Tibial artery (tissue), 4 donors: ENCODE data around the gene TARP.

ENCODE experiments used
- DNase-seq, 2 donors: peaks; one replicate each; pipeline ENCODE4 v3.0.0-alpha.2; 2019
- H3K27ac ChIP-seq, 2 donors: fragments of 200-600 bp; sonication (generic) in 1 of 2; 1 replicate in 1 of 2; 2 replicates in 1 of 2; pipeline ENCODE4 v1.5.1; 2018 to 2019; ENCODE audit warnings: mild to moderate bottlenecking in 1 of 2
- H3K27me3 ChIP-seq, 2 donors: fragments of 200-600 bp; sonication (generic) in 1 of 2; one replicate each; pipeline versions ENCODE4 v1.5.1 to v1.6.0; 2016 to 2019
- H3K36me3 ChIP-seq, 3 donors: fragments of 200-600 bp; sonication (generic) in 2 of 3; one replicate each; pipeline ENCODE4 v1.5.1; 2016 to 2019; ENCODE audit warnings: mild to moderate bottlenecking in 2 of 3
- H3K4me1 ChIP-seq, 4 donors: fragments of 200-600 bp; sonication (generic) in 2 of 4; 1 replicate in 3 of 4; 2 replicates in 1 of 4; pipeline ENCODE4 v1.5.1; 2016 to 2019
- H3K4me3 ChIP-seq, 2 donors: fragments of 200-600 bp; sonication (generic) in 1 of 2; 1 replicate in 1 of 2; 2 replicates in 1 of 2; pipeline ENCODE4 v1.5.1; 2018 to 2019; ENCODE audit warnings: mild to moderate bottlenecking in 2 of 2
- H3K9me3 ChIP-seq, 3 donors: fragments of 200-600 bp; sonication (generic) in 1 of 3; one replicate each; pipeline ENCODE4 v1.5.1; 2016 to 2019
- CTCF ChIP-seq, 2 experiments: fragments of 200-600 bp in 1 of 2; fragments of 450-650 bp in 1 of 2; IDR thresholded peaks; one replicate each; pipeline ENCODE4 v1.5.1; 2017 to 2019; ENCODE audit warnings: antibody characterized with exemption in 2 of 2, mild to moderate bottlenecking in 1 of 2, moderate library complexity in 1 of 2
- intact Hi-C: fragments of 100-400 bp; cut with DNase I; formaldehyde crosslinking; loops from one replicate; pipeline ENCODE4 v1.15.0; 2023; ENCODE audit warnings: low total_unique reads

Gene TARP

GRCh38 chr7:38229386-38229785, 44.0 kb downstream of the TARP start:
- TF ChIP-seq CTCF (IDR thresholded peaks at IDR 0.05) = no peak
- DNase-seq = no peak
- Histone ChIP-seq H3K27ac (no peak overlapping the region), H3K27me3 (no peaks in the 10 kb centered on the region), H3K36me3 (peaks cover 33 to 65% (median 46%) of the 10 kb centered on the region in 3 donors), H3K4me3 (no peak overlapping the region), H3K9me3 (no peaks in the 10 kb centered on the region), H3K4me1 (no peaks in the 10 kb centered on the region)
- intact Hi-C loops = no loop called here

GRCh38 chr7:38224392-38224791, 49.0 kb downstream of the TARP start:
- H3K36me3 ChIP-seq = peaks cover 29 to 57% (median 55%) of the 10 kb centered on the region in 3 donors
- H3K4me3 ChIP-seq = no peak overlapping the region
- no peak for TF ChIP-seq CTCF (IDR thresholded peaks at IDR 0.05)
- no peak overlapping the region for H3K27ac ChIP-seq
- peaks cover 0 to 8% (median 0%) of the 10 kb centered on the region in 4 donors for H3K4me1 ChIP-seq
- intact Hi-C loops = loop anchor here (5.0 kb wide), 1 partner anchor 322 kb away; no protein-coding TSS in a partner anchor
- H3K9me3 ChIP-seq = no peaks in the 10 kb centered on the region
- H3K27me3 ChIP-seq = no peaks in the 10 kb centered on the region
- DNase-seq = no peak

GRCh38 chr7:38223306-38223705, 50.1 kb downstream of the TARP start:
- TF ChIP-seq CTCF (IDR thresholded peaks at IDR 0.05) = no peak
- Histone ChIP-seq H3K36me3 (peaks cover 23 to 57% (median 56%) of the 10 kb centered on the region in 3 donors), H3K27me3 (no peaks in the 10 kb centered on the region), H3K4me3 (no peak overlapping the region), H3K9me3 (no peaks in the 10 kb centered on the region), H3K27ac (no peak overlapping the region), H3K4me1 (peaks cover 0 to 8% (median 0%) of the 10 kb centered on the region in 4 donors)
- DNase-seq = no peak
- intact Hi-C loops = loop anchor here (2.0 to 5.0 kb wide), 2 partner anchors 117 to 321 kb away; no protein-coding TSS in a partner anchor

- H3K4me3 ChIP-seq = no peak overlapping the region
- H3K27me3 ChIP-seq = no peaks in the 10 kb centered on the region
- TF ChIP-seq CTCF (IDR thresholded peaks at IDR 0.05) = peak; percentile 88 to 89
- peaks cover 0 to 8% (median 0%) of the 10 kb centered on the region in 4 donors for H3K4me1 ChIP-seq
- no peak for DNase-seq
- H3K9me3 ChIP-seq = no peaks in the 10 kb centered on the region
- intact Hi-C loops = loop anchor here (2.0 to 5.0 kb wide), 2 partner anchors 116 to 320 kb away; no protein-coding TSS in a partner anchor
- H3K27ac ChIP-seq = peak overlapping the region in 1 of 2 donors; percentile 36
- peaks cover 25 to 63% (median 53%) of the 10 kb centered on the region in 3 donors for H3K36me3 ChIP-seq
Observed at GRCh38 chr7:38222481-38223096, 50.8 kb downstream of the TARP start.

GRCh38 chr7:38220452-38220851, 53.0 kb downstream of the TARP start:
- peaks cover 15 to 61% (median 50%) of the 10 kb centered on the region in 3 donors for H3K36me3 ChIP-seq
- intact Hi-C loops = loop anchor here (5.0 kb wide), 1 partner anchor 318 kb away; no protein-coding TSS in a partner anchor
- no peak for DNase-seq
- no peak overlapping the region for H3K4me3 ChIP-seq
- H3K27me3 ChIP-seq = no peaks in the 10 kb centered on the region
- no peak overlapping the region for H3K27ac ChIP-seq
- H3K9me3 ChIP-seq = no peaks in the 10 kb centered on the region
- peaks cover 0 to 8% (median 3%) of the 10 kb centered on the region in 4 donors for H3K4me1 ChIP-seq
- TF ChIP-seq CTCF (IDR thresholded peaks at IDR 0.05) = no peak
